DND-41 (cell line): ENCODE data around the gene MGAT5.

Experiments
- EZH2 ChIP-seq: IDR thresholded peaks from 3 replicates; pipeline ENCODE4 v1.6.1; 2012; ENCODE audit warnings: borderline replicate concordance, low read depth, mild to moderate bottlenecking, moderate library complexity, low read length, inconsistent platforms; ENCODE audit not compliant: severe bottlenecking
- TF ChIP-seq, protein P1 (sequence below): IDR thresholded peaks from 2 replicates; pipeline ENCODE4 v1.5.1; 2012; ENCODE audit warnings: borderline replicate concordance, low read length, moderate library complexity, mild to moderate bottlenecking; ENCODE audit not compliant: poor library complexity, severe bottlenecking; ENCODE audit errors: extremely low read depth

DNA sequence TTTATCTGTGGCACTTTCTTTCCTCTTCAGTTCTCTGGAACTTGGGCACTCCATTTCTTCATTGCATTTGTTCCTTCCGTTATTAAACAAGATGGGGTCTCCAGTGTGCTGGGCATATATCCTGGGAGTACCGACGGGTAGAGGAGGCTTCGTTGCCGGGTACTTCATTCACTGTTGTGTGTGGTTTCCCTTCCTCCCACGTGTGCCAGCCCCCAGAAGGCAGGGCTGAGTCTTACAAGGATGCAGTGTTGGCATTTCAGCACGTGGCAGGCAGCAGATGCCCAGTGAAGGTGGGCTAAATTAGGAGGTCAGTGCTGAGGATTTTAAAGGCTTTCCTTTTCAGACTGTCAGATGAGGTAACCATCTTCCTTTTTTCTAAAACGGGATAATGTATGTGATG lies 58.6 kb downstream of the MGAT5 start:
- TF ChIP-seq, protein P1, sequence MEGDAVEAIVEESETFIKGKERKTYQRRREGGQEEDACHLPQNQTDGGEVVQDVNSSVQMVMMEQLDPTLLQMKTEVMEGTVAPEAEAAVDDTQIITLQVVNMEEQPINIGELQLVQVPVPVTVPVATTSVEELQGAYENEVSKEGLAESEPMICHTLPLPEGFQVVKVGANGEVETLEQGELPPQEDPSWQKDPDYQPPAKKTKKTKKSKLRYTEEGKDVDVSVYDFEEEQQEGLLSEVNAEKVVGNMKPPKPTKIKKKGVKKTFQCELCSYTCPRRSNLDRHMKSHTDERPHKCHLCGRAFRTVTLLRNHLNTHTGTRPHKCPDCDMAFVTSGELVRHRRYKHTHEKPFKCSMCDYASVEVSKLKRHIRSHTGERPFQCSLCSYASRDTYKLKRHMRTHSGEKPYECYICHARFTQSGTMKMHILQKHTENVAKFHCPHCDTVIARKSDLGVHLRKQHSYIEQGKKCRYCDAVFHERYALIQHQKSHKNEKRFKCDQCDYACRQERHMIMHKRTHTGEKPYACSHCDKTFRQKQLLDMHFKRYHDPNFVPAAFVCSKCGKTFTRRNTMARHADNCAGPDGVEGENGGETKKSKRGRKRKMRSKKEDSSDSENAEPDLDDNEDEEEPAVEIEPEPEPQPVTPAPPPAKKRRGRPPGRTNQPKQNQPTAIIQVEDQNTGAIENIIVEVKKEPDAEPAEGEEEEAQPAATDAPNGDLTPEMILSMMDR, result no peak
- TF ChIP-seq EZH2, result no peak
